Kidney (tissue), 14 donors: ENCODE measurements around the gene CGREF1. TPM values are rescaled to one million over a fixed set of nuclear protein-coding genes. Genes with fewer than 3 reads are reported as not detected.

Experiments
- DNase-seq, 5 donors: peaks; one replicate each; pipeline ENCODE4 v3.0.0-alpha.2; 2013 to 2020
- FAIRE-seq: peaks from 2 replicates; lab custom pipeline; 2012; peaks lifted over from hg19 to GRCh38; lab: Jason Lieb, UNC
- H3K27ac ChIP-seq, 2 donors: one replicate each; pipeline ENCODE4 v1.7.0; 2013; ENCODE audit warnings: low read depth in 2 of 2, low read length in 2 of 2, inconsistent platforms in 1 of 2
- H3K27me3 ChIP-seq: one replicate; pipeline ENCODE4 v1.7.1; 2013; ENCODE audit warnings: low read length, inconsistent platforms; ENCODE audit not compliant: control insufficient read depth, insufficient read depth
- H3K36me3 ChIP-seq, 3 donors: one replicate each; pipeline versions ENCODE4 v1.7.0 to v1.7.1; 2013; ENCODE audit warnings: low read length in 3 of 3, control low read depth in 1 of 3, inconsistent platforms in 1 of 3; ENCODE audit not compliant: insufficient read depth in 3 of 3, control insufficient read depth in 2 of 3
- H3K4me1 ChIP-seq, 3 donors: one replicate each; pipeline versions ENCODE4 v1.7.0 to v1.7.1; 2013; ENCODE audit warnings: low read length in 3 of 3, inconsistent platforms in 1 of 3, low read depth in 1 of 3; ENCODE audit not compliant: control insufficient read depth in 2 of 3, insufficient read depth in 2 of 3
- H3K4me3 ChIP-seq, 3 donors: one replicate each; pipeline versions ENCODE4 v1.7.0 to v1.8.1; 2013; ENCODE audit warnings: low read length in 3 of 3, control low read depth in 1 of 3, inconsistent platforms in 1 of 3
- H3K9ac ChIP-seq, 3 donors: one replicate each; pipeline versions ENCODE4 v1.7.0 to v1.7.1; 2013; ENCODE audit warnings: low read length in 3 of 3, control low read depth in 1 of 3, inconsistent platforms in 1 of 3
- H3K9me3 ChIP-seq, 3 donors: one replicate each; pipeline versions ENCODE4 v1.7.0 to v1.7.1; 2013; ENCODE audit warnings: low read length in 3 of 3, control low read depth in 1 of 3, inconsistent platforms in 1 of 3; ENCODE audit not compliant: control insufficient read depth in 2 of 3, insufficient read depth in 1 of 3
- CTCF ChIP-seq: IDR thresholded peaks from 3 replicates; pipeline ENCODE4 v1.5.1; 2012; ENCODE audit warnings: mild to moderate bottlenecking, moderate library complexity, borderline replicate concordance; ENCODE audit not compliant: insufficient read depth; ENCODE audit errors: extremely low read depth
- intact Hi-C: fragments of 100-400 bp; cut with DNase I; formaldehyde crosslinking; loops from one replicate; pipeline ENCODE4 v1.11.1; 2022
- polyA plus RNA-seq: library from polyadenylated mRNA; stranded (reverse); fragments of 350-450 nt; fragmentation: Illumina TruSeq; extraction: RNeasy Lipid Tissue Mini Kit (QIAGEN cat#74804); gene quantifications from one replicate; pipeline ENCODE4 v1.2.3, GENCODE V29; 2014; ENCODE audit warnings: low read depth, low replicate concordance; ENCODE audit not compliant: insufficient read depth
- total RNA-seq: library from RNA; stranded (reverse); fragmentation: NEBNext Ultra II Directional; extraction: Animal tissue kit (Norgen Biotek cat#: 25700); gene quantifications from one replicate; pipeline ENCODE4 v1.2.1, GENCODE V29; 2021
- donor health status: control.
- donor health status: control.
- donor health status: control.
- donor health status: control.
- donor health status: control.
- donor health status: DM: yes; HTN: yes; CAD: no.
- donor health status: Normal renal cell carcinoma (clear cell type).

CGREF1 gene
- total and polyA plus RNA-seq, 2 donors from 2014 or later = 3.7 to 3.8 TPM

- Histone ChIP-seq H3K4me3 (peak overlapping the region; percentile 49 to 72 (median 50)), H3K4me1 (peaks cover 9 to 26% (median 14%) of the 10 kb centered on the region in 3 donors), H3K27ac (peak overlapping the region; percentile 85 to 90), H3K9me3 (no peaks in the 10 kb centered on the region), H3K9ac (peak overlapping the region in 2 of 3 donors; percentile 13 to 63), H3K36me3 (peaks cover 0 to 20% (median 8%) of the 10 kb centered on the region in 3 donors), H3K27me3 (no peaks in the 10 kb centered on the region)
- DNase-seq (peak; percentile 85 to 97 (median 89)), FAIRE-seq (no peak)
- TF ChIP-seq CTCF = no peak
- intact Hi-C loops = no loop called here
Observed at GRCh38 chr2:27071990-27072830, 46.7 kb downstream of the CGREF1 start.

- intact Hi-C loops = no loop called here
- TF ChIP-seq CTCF = peak; percentile 23
- FAIRE-seq = no peak
- DNase-seq = peak; percentile 93 to 98 (median 96)
- Histone ChIP-seq H3K27ac (peak within 1 kb of the TSS; percentile 85 to 90), H3K9ac (peak within 1 kb of the TSS; percentile 64 to 78 (median 68)), H3K9me3 (no peaks in the 10 kb centered on the region), H3K4me3 (peak within 1 kb of the TSS; percentile 78 to 87 (median 80)), H3K36me3 (peaks cover 0 to 20% (median 8%) of the 10 kb centered on the region in 3 donors), H3K27me3 (no peaks in the 10 kb centered on the region), H3K4me1 (peaks cover 9 to 26% (median 14%) of the 10 kb centered on the region in 3 donors)
Observed at GRCh38 chr2:27071277-27071989, 47.5 kb downstream of the CGREF1 start, which contains the start of gene OST4. Gene OST4 (minus strand): TSS chr2:27071654.

GRCh38 chr2:27070653-27071276 is 48.2 kb downstream of the CGREF1 start:
- intact Hi-C loops = no loop called here
- Histone ChIP-seq H3K36me3 (peaks cover 0 to 20% (median 8%) of the 10 kb centered on the region in 3 donors), H3K9ac (peak overlapping the region; percentile 64 to 78 (median 68)), H3K9me3 (no peaks in the 10 kb centered on the region), H3K4me1 (peaks cover 5 to 26% (median 14%) of the 10 kb centered on the region in 3 donors), H3K27me3 (no peaks in the 10 kb centered on the region), H3K4me3 (peak overlapping the region; percentile 78 to 87 (median 80)), H3K27ac (peak overlapping the region; percentile 82 to 87)
- DNase-seq = no peak
- TF ChIP-seq CTCF = no peak
- FAIRE-seq = no peak
